ENCODE measurements around the gene SLC38A11. TPM values are rescaled to one million over a fixed set of nuclear protein-coding genes. Genes with fewer than 3 reads are reported as not detected.

Gene SLC38A11
- total RNA-seq, 1 donor from 2014 or later: not detected

GRCh38 chr2:164928101-164928673 lies 27.1 kb downstream of the SLC38A11 start:
- Mint-ChIP-seq H3K4me3 (ENCODE audit: unreplicated experiment) (no peak overlapping the region), H3K9me3 (ENCODE audit: unreplicated experiment) (peaks cover 4% of the 10 kb centered on the region), H3K27ac (ENCODE audit: unreplicated experiment) (no peak overlapping the region), H3K36me3 (ENCODE audit: unreplicated experiment) (no peaks in the 10 kb centered on the region), H3K4me1 (ENCODE audit: unreplicated experiment) (no peaks in the 10 kb centered on the region), H3K27me3 (ENCODE audit: unreplicated experiment) (peaks cover 2% of the 10 kb centered on the region)
- TF ChIP-seq CTCF (IDR thresholded peaks at IDR 0.05): no peak
- no peak for DNase-seq (ENCODE audit: extremely low spot score, unreplicated experiment)

- no peak overlapping the region for H3K4me3 Mint-ChIP-seq (ENCODE audit: unreplicated experiment)
- peaks cover 9% of the 10 kb centered on the region for H3K4me1 Mint-ChIP-seq (ENCODE audit: unreplicated experiment)
- H3K27ac Mint-ChIP-seq (ENCODE audit: unreplicated experiment): no peak overlapping the region
- H3K9me3 Mint-ChIP-seq (ENCODE audit: unreplicated experiment): no peaks in the 10 kb centered on the region
- H3K27me3 Mint-ChIP-seq (ENCODE audit: unreplicated experiment): no peaks in the 10 kb centered on the region
- H3K36me3 Mint-ChIP-seq (ENCODE audit: unreplicated experiment): no peaks in the 10 kb centered on the region
- no peak for DNase-seq (ENCODE audit: extremely low spot score, unreplicated experiment)
- TF ChIP-seq CTCF (IDR thresholded peaks at IDR 0.05): no peak
Observed at GRCh38 chr2:164922134-164922533, 33.2 kb downstream of the SLC38A11 start.

GRCh38 chr2:164920430-164920829 lies 34.9 kb downstream of the SLC38A11 start:
- peak overlapping the region; percentile 25 for H3K27ac Mint-ChIP-seq (ENCODE audit: unreplicated experiment)
- H3K4me3 Mint-ChIP-seq (ENCODE audit: unreplicated experiment): no peak overlapping the region
- H3K36me3 Mint-ChIP-seq (ENCODE audit: unreplicated experiment): no peaks in the 10 kb centered on the region
- no peaks in the 10 kb centered on the region for H3K9me3 Mint-ChIP-seq (ENCODE audit: unreplicated experiment)
- no peaks in the 10 kb centered on the region for H3K27me3 Mint-ChIP-seq (ENCODE audit: unreplicated experiment)
- DNase-seq (ENCODE audit: extremely low spot score, unreplicated experiment): no peak
- peaks cover 9% of the 10 kb centered on the region for H3K4me1 Mint-ChIP-seq (ENCODE audit: unreplicated experiment)
- no peak for TF ChIP-seq CTCF (IDR thresholded peaks at IDR 0.05)

GRCh38 chr2:164917296-164917903 lies 37.9 kb downstream of the SLC38A11 start:
- H3K36me3 Mint-ChIP-seq (ENCODE audit: unreplicated experiment): no peaks in the 10 kb centered on the region
- H3K4me1 Mint-ChIP-seq (ENCODE audit: unreplicated experiment): peaks cover 11% of the 10 kb centered on the region
- H3K27ac Mint-ChIP-seq (ENCODE audit: unreplicated experiment): no peak overlapping the region
- peak; percentile 79 for TF ChIP-seq CTCF (IDR thresholded peaks at IDR 0.05)
- no peaks in the 10 kb centered on the region for H3K9me3 Mint-ChIP-seq (ENCODE audit: unreplicated experiment)
- no peak overlapping the region for H3K4me3 Mint-ChIP-seq (ENCODE audit: unreplicated experiment)
- H3K27me3 Mint-ChIP-seq (ENCODE audit: unreplicated experiment): peaks cover 3% of the 10 kb centered on the region
- no peak for DNase-seq (ENCODE audit: extremely low spot score, unreplicated experiment)

GRCh38 chr2:164915566-164915965 lies 39.8 kb downstream of the SLC38A11 start:
- Mint-ChIP-seq H3K9me3 (ENCODE audit: unreplicated experiment) (no peaks in the 10 kb centered on the region), H3K27ac (ENCODE audit: unreplicated experiment) (no peak overlapping the region), H3K4me1 (ENCODE audit: unreplicated experiment) (peaks cover 10% of the 10 kb centered on the region), H3K36me3 (ENCODE audit: unreplicated experiment) (no peaks in the 10 kb centered on the region), H3K4me3 (ENCODE audit: unreplicated experiment) (no peak overlapping the region), H3K27me3 (ENCODE audit: unreplicated experiment) (peaks cover 3% of the 10 kb centered on the region)
- TF ChIP-seq CTCF (IDR thresholded peaks at IDR 0.05): no peak
- no peak for DNase-seq (ENCODE audit: extremely low spot score, unreplicated experiment)
